Panc1 (cell line): ENCODE data around the gene TP53BP1. TPM values are rescaled to one million over a fixed set of nuclear protein-coding genes. Genes with fewer than 3 reads are reported as not detected.

Source experiments
- ATAC-seq: fragments of 200-7000 bp; cut with Tn5 transposase; 2 replicates; pipeline ENCODE4 v1.9.1; 2020; ENCODE audit warnings: mild to moderate bottlenecking, moderate library complexity
- BruUV-seq: library from RNA; stranded (reverse); fragments of 400-500 nt; replicated peaks from 2 replicates; lab custom pipeline; 2021; lab: Mats Ljungman, UMichigan
- CTCF ChIA-PET: fragments of 300-600 bp; sonication (Branson Sonifier 250); formaldehyde crosslinking; loops from one replicate; lab custom pipeline; 2022; ENCODE audit warnings: antibody characterized with exemption; lab: Charles Lee
- POLR2A ChIA-PET: fragments of 300-600 bp; sonication (Branson Sonifier 250); formaldehyde crosslinking; loops from one replicate; lab custom pipeline; 2022; ENCODE audit warnings: antibody characterized with exemption; lab: Charles Lee
- DNase-seq: peaks from one replicate; pipeline ENCODE4 v3.0.0-alpha.2; 2010; ENCODE audit warnings: low read depth, low spot score
- H3K27ac ChIP-seq: 2 replicates; pipeline ENCODE4 v1.5.1; 2011; ENCODE audit warnings: mild to moderate bottlenecking, low read length, inconsistent platforms
- H3K27me3 ChIP-seq: fragments of 200-500 bp; sonication (Bioruptor generic); 2 replicates; pipeline ENCODE4 v1.6.0; 2014; ENCODE audit warnings: low read length, inconsistent platforms; ENCODE audit not compliant: control insufficient read depth, insufficient read depth
- H3K36me3 ChIP-seq: fragments of 200-500 bp; sonication (Bioruptor generic); 2 replicates; pipeline ENCODE4 v1.5.1; 2014; ENCODE audit warnings: inconsistent platforms, mild to moderate bottlenecking, low read length, moderate library complexity; ENCODE audit not compliant: control insufficient read depth, insufficient read depth
- H3K4me1 ChIP-seq: 2 replicates; pipeline ENCODE4 v1.5.1; 2011; ENCODE audit warnings: inconsistent platforms, mild to moderate bottlenecking, low read length, moderate library complexity; ENCODE audit not compliant: control insufficient read depth, insufficient read depth
- H3K4me3 ChIP-seq, 2 experiments: 2 replicates each; pipeline ENCODE4 v1.5.1; 2011 to 2012; ENCODE audit warnings: low read depth in 2 of 2, low read length in 2 of 2, mild to moderate bottlenecking in 2 of 2, inconsistent platforms in 1 of 2, moderate library complexity in 1 of 2
- H3K9me3 ChIP-seq: fragments of 200-500 bp; sonication (Bioruptor generic); 2 replicates; pipeline ENCODE4 v1.5.1; 2014; ENCODE audit warnings: low read depth, mild to moderate bottlenecking, inconsistent platforms, low read length, moderate library complexity; ENCODE audit not compliant: control insufficient read depth, insufficient read depth
- POLR2AphosphoS5 ChIP-seq: IDR thresholded peaks from 2 replicates; pipeline ENCODE4 v1.6.1; 2012; ENCODE audit warnings: mild to moderate bottlenecking, low read depth, low read length, moderate library complexity
- SIN3A ChIP-seq: IDR thresholded peaks from 2 replicates; pipeline ENCODE4 v1.6.1; 2012; ENCODE audit warnings: low read depth, mild to moderate bottlenecking, low read length, moderate library complexity, borderline replicate concordance; ENCODE audit not compliant: insufficient read depth
- TCF7L2 ChIP-seq: IDR thresholded peaks from 2 replicates; pipeline ENCODE4 v1.6.1; 2011; ENCODE audit warnings: mild to moderate bottlenecking, low read depth, low read length, inconsistent platforms
- in situ Hi-C: cut with HindIII; loops from 2 replicates; pipeline ENCODE4 v1.10.0; 2016; ENCODE audit warnings: low sequenced_read_pairs, low pct_unique_long_range_greater_than_20kb
- intact Hi-C: fragments of 100-400 bp; cut with micrococcal nuclease; formaldehyde crosslinking; loops from one replicate; pipeline ENCODE4 v1.10.0; 2022; ENCODE audit not compliant: unreplicated experiment
- total RNA-seq: library from RNA; stranded (reverse); gene quantifications from one replicate; pipeline ENCODE4 v1.2.1, GENCODE V29; 2021; ENCODE audit not compliant: unreplicated experiment
- TF ChIP-seq, protein P1 (sequence below), 2 experiments: IDR thresholded peaks; 2 replicates each; pipeline ENCODE4 v1.6.1; 2011 to 2012; ENCODE audit warnings: low read depth in 2 of 2, control low read depth in 1 of 2, low read length in 1 of 2, mild to moderate bottlenecking in 1 of 2, moderate library complexity in 1 of 2; ENCODE audit not compliant: insufficient read depth in 1 of 2
- TF ChIP-seq, protein P2 (sequence below): fragments of 450-650 bp; IDR thresholded peaks from 2 replicates; pipeline ENCODE4 v1.5.1; 2017; ENCODE audit warnings: mild to moderate bottlenecking

TP53BP1 gene
- total RNA-seq, 1 experiment from 2014 or later = 80.3 TPM

DNA sequence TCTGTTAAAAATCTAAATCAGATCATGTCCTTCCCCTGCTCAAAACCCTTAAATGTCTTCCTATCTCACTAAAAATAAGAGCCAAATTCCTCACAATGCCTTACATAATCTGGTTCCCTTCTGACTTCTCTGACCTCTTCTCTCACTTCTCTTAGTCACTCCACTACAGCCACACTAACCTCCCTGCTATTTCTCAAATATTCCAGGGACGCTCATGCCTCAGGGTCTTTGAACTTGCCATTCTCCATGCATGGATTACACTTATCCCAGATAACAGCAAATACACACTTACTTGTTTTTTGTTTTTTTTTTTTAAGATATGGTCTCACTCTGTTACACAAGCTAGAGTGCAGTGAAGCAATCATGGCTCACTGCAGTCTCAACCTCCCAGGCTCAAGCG, 8.5 kb downstream of the TP53BP1 start:
- H3K4me3 ChIP-seq = no peak overlapping the region
- BruUV-seq = no TSS peak
- ATAC-seq = no peak
- peaks cover 10% of the 10 kb centered on the region for H3K36me3 ChIP-seq
- H3K27me3 ChIP-seq = no peaks in the 10 kb centered on the region
- DNase-seq = no peak
- in situ Hi-C loops = no loop called here
- H3K9me3 ChIP-seq = no peaks in the 10 kb centered on the region
- H3K27ac ChIP-seq = no peak overlapping the region
- intact Hi-C loops = no loop called here
- CTCF ChIA-PET = no interaction called here
- H3K4me1 ChIP-seq = no peaks in the 10 kb centered on the region
- TF ChIP-seq SIN3A (no peak), POLR2AphosphoS5 (no peak), TCF7L2 (no peak)
- TF ChIP-seq, protein P1, sequence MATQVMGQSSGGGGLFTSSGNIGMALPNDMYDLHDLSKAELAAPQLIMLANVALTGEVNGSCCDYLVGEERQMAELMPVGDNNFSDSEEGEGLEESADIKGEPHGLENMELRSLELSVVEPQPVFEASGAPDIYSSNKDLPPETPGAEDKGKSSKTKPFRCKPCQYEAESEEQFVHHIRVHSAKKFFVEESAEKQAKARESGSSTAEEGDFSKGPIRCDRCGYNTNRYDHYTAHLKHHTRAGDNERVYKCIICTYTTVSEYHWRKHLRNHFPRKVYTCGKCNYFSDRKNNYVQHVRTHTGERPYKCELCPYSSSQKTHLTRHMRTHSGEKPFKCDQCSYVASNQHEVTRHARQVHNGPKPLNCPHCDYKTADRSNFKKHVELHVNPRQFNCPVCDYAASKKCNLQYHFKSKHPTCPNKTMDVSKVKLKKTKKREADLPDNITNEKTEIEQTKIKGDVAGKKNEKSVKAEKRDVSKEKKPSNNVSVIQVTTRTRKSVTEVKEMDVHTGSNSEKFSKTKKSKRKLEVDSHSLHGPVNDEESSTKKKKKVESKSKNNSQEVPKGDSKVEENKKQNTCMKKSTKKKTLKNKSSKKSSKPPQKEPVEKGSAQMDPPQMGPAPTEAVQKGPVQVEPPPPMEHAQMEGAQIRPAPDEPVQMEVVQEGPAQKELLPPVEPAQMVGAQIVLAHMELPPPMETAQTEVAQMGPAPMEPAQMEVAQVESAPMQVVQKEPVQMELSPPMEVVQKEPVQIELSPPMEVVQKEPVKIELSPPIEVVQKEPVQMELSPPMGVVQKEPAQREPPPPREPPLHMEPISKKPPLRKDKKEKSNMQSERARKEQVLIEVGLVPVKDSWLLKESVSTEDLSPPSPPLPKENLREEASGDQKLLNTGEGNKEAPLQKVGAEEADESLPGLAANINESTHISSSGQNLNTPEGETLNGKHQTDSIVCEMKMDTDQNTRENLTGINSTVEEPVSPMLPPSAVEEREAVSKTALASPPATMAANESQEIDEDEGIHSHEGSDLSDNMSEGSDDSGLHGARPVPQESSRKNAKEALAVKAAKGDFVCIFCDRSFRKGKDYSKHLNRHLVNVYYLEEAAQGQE (IDR thresholded peaks at IDR 0.05; ENCODE audit: insufficient read depth in 1 of 2, low read depth in 2 of 2, low read length in 1 of 2) = no peak
- TF ChIP-seq, protein P2, sequence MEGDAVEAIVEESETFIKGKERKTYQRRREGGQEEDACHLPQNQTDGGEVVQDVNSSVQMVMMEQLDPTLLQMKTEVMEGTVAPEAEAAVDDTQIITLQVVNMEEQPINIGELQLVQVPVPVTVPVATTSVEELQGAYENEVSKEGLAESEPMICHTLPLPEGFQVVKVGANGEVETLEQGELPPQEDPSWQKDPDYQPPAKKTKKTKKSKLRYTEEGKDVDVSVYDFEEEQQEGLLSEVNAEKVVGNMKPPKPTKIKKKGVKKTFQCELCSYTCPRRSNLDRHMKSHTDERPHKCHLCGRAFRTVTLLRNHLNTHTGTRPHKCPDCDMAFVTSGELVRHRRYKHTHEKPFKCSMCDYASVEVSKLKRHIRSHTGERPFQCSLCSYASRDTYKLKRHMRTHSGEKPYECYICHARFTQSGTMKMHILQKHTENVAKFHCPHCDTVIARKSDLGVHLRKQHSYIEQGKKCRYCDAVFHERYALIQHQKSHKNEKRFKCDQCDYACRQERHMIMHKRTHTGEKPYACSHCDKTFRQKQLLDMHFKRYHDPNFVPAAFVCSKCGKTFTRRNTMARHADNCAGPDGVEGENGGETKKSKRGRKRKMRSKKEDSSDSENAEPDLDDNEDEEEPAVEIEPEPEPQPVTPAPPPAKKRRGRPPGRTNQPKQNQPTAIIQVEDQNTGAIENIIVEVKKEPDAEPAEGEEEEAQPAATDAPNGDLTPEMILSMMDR = no peak
- POLR2A ChIA-PET = interaction anchor here (1.0 kb wide), 1 partner anchor 30 kb away, joined by 7 read pairs; no protein-coding TSS in a partner anchor

- no peak for DNase-seq
- CTCF ChIA-PET = no interaction called here
- intact Hi-C loops = no loop called here
Measured at GRCh38 chr15:43483297-43484128, 9.4 kb downstream of the TP53BP1 start.

More at GRCh38 chr15:43483297-43484128, 9.4 kb downstream of the TP53BP1 start:
- Histone ChIP-seq H3K4me3 (no peak overlapping the region), H3K36me3 (peaks cover 10% of the 10 kb centered on the region), H3K27me3 (no peaks in the 10 kb centered on the region), H3K27ac (no peak overlapping the region), H3K9me3 (no peaks in the 10 kb centered on the region), H3K4me1 (no peaks in the 10 kb centered on the region)
- ATAC-seq = no peak
- TF ChIP-seq SIN3A (no peak), TCF7L2 (no peak), POLR2AphosphoS5 (no peak)
- TF ChIP-seq, protein P2 = no peak
- TF ChIP-seq, protein P1 (IDR thresholded peaks at IDR 0.05; ENCODE audit: insufficient read depth in 1 of 2, low read depth in 2 of 2, low read length in 1 of 2) = no peak
- POLR2A ChIA-PET = interaction anchor here (0.5 kb wide), 1 partner anchor 25 kb away, joined by 6 read pairs; no protein-coding TSS in a partner anchor
- no TSS peak for BruUV-seq
- in situ Hi-C loops = no loop called here
